NK-92 treated with Interleukin-12 subunit alpha and Interleukin-12 subunit beta, amount 100 ng/mL, for 24 hours (cell line): ENCODE data around the gene TMEM198.

Source experiments
- DNase-seq: peaks from one replicate; lab custom pipeline; 2025; lab: John Stamatoyannopoulos, UW

TMEM198 gene

DNA sequence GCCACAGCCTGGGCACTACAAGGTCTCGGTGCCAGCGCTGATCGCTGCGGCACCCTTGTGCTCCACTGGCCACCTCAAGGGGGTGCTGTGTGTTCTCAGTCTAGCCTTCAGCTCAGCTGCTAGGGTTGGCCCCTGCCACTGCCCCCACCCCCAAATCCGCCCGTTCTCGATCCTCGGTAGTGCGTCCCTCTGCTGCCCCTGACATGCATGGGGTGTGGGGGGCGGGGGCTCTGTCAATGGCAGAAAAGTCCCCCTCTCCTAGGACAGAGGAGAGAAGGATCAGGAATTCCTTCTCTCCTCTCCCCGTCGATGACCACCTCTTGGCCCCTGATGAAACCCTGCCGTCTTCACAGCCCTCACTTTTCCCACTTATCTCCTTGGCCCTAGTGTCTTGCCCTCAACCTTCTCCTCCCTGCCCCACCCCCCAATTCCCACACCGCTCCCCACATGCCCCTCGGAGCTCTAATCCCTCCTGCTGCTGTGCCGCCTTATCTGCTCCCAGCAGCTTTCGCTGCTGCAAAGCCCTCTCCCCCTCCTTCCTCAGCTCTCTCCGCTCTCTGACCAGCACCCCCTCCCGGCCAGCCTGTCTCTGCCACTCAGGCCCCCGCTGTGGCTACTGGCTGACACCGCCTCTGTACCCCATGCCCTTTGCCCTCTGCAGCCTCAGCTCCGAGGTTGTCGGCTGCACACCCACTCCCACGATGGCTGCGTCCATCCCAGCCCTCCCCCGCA is 33.9 kb upstream of the TMEM198 start:
- DNase-seq = no peak

DNA sequence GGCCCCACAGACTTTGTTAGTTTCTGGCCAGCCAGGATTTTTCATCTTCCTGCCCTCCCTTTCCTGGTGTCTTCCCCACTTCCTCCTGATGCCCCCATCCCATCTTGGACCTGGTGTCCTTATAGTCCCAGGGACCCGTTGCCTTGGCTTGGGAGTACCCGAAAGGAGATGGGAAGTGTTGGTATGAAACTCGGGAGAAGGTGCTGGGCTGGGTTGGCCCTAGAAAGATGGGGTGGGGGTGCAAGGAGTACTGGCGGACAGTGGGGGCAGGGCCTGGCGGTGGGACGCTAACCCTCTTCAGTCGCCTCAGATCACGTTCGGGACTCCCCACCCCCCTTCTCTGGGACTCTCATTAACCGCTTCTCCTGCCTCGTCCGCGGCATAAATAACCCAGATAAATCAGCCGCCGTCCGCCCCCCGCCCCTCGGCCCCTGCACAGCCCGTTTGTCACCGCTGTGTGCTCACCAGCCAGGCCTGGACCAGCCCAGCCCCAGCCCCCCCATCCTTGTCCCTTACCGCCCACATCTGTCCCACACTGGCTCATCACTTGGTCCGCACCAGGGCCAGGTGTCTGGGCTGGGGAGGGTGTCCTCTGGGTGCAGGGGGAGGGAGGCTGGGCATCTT is 33.2 kb upstream of the TMEM198 start:
- DNase-seq = no peak

DNA sequence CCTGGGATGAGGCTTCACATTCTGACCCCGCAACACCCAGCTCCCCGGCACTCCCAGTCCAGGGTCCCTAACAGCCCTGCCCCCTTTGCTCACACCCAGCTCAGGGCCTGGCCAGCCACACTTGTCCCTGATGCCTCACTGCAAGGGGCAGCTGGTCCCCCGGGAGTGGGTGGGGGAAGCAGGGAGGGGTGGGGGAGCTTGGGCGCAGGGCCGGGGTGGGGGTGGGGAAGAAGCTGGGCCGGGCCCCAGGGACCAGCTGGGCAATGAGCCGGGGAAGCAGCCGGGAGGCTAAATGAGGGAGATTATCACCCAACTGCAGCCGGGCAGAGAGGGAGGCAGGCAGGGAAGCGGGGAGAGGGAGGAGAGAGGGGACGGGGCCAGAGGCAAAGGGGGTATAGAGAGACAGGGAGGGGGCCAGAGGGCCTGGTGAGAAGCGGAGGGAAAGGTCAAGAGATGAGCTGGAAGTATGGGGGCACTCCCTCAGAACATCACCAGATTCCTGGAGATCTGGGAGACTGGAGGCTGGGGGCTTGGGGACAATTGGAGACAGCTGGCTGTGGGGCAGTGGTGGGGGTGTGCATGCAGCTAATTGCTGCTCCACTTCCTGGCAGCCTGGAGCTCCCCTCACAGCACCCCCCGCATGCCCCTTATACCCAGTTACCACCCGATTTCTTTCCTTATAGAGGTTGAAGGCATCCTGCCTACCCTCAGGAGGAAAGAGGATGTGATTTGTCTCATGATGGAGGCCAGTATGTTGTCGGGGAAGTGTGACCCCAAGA is 32.1 kb upstream of the TMEM198 start:
- DNase-seq = no peak

DNA sequence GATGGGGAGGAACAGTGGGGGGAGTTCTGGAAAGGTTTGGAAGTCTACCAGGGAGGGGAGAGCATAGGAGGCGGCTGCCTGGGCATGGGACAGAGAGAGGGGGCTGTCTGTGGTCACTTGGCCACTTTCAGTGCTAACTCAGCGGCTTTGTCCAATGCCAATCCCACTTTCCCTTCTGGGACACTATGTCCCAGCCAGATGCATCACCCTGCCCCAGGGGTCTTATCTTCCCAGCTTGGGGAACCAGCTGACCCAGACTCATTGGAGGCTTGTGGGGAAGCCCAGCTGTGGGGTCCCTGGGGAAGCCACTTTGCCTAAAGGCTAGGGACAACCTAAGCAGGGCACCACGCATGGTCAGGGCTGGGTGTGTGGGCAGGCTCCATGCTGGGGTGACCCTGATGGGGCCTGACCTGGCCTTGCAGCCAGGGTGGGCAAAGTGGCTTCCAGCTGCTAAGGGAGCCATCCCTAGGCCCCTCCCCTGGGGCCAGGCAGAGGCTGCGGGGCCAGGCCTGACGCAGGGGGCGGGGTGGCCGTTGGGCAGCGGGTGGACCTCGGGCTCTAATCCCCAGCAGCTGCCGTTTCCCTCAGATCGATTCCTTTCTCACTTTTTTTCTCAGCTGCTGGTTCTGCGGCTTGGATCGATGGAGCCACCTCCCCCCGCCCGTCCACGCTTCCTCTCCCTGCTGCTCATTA is 31.2 kb upstream of the TMEM198 start:
- DNase-seq = no peak

DNA sequence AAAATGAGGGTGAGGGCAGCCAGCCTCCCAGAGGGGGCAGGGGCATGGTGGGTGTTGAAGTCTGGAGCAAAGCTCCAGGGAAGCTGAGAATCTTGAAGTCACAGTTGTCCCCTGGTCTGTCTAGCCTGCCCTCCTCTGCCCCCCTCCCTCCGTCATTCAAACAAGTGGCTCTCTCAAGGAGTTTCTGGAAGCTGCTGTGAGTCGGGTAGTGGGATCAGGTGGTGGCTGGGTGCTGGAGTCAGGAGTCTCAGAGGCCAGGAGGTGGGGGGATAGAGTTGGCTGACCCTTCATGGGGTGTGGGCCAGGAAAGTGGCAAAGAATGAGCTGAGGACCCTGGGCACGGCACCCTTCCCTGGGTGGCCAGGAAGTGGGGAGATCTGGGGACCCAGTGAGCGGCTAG is 30.0 kb upstream of the TMEM198 start:
- DNase-seq = no peak

DNA sequence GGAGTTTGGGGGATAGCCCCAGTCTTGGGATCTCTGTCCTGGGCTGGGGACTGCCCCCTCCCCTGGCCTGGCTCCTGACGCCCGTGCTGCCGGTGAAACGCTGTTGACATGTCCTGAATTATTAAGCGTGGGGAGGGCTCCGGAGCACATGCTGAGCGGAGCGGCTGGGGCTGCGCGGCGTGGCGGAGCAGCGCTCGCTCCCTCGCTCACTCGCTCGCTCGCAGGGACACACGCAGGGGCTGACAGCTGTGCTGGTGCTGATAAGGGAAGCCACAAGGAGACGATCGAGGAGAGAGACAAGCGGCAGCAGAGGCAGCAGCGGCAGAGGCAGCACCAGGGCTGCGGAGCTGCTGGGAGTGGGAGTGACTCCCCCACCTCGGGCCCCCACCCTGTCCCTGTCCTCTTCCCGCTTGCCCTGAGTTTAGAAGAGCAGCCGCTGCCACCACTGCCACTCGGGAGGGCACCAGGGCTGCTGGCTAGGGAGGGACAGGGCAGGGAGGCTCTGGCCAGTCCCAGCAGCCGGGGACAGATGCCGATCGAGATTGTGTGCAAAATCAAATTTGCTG is 29.5 kb upstream of the TMEM198 start, which contains the start of gene ASIC4:
Gene ASIC4, plus strand, starts transcription at position 287 of the 566 bp plus-strand sequence. Its CDS starts 243 bp downstream, at position 530.
- no peak for DNase-seq

DNA sequence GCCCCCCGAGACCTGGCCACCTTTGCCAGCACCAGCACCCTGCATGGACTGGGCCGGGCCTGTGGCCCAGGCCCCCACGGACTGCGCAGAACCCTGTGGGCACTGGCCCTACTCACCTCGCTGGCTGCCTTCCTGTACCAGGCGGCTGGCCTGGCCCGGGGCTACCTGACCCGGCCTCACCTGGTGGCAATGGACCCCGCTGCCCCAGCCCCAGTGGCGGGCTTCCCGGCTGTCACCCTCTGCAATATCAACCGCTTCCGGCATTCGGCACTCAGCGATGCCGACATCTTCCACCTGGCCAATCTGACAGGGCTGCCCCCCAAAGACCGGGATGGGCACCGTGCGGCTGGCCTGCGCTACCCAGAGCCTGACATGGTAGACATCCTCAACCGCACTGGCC is 29.0 kb upstream of the TMEM198 start:
- DNase-seq = no peak

DNA sequence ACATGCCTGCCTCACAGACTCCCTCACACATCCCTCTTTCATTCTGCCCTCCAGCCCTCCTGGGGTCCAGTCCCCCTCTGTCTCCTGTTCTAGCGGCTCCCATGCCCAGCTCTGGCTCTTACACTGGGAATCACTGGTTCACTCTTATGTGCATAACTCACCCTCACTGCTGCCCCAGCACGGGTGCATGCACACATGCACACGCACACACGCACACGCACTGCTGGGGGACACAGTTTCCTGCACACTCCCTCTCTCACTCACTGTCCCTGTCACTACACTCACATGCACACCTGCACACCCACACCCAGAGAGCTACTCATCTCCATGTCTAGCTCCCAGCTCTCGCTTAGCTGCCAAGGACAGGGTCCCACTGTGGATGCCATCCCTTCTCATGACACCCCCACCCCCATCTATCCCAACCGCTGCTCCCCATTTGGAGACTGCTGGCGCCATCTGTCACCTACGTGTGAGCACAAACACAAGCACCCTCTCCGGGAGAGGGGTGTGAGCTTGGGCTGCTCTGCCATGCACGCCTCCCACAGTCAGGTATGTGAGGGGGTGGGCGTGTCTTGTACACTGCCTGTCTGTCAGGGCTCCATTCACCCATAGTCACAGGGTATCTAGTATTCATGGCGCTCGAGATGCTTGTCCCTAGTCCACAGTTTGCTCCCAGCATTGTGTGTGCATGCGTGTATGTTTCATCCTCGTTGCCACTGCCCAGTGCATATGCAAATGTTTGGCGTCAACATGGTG is 27.8 kb upstream of the TMEM198 start:
- no peak for DNase-seq

DNA sequence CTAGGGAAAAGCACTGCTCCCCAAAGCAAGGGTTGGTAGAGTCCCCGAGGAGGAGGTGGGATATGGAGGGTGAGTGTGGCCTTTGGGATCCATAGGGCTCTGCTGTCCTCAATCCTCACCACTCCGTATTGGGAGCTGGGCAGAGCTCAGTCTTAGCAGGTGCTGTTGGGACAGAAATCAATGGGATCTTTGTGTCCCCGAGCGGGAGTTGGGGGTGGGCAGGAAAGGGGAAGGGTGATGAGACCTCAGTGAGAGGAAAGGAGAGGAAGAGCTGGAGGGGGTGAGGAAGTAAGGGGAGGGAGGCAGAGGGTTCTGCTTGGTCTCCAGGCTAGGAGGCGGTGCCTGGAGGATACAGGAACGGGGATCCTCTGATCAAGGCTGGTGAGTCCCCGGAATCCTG is 26.9 kb upstream of the TMEM198 start:
- DNase-seq = no peak

DNA sequence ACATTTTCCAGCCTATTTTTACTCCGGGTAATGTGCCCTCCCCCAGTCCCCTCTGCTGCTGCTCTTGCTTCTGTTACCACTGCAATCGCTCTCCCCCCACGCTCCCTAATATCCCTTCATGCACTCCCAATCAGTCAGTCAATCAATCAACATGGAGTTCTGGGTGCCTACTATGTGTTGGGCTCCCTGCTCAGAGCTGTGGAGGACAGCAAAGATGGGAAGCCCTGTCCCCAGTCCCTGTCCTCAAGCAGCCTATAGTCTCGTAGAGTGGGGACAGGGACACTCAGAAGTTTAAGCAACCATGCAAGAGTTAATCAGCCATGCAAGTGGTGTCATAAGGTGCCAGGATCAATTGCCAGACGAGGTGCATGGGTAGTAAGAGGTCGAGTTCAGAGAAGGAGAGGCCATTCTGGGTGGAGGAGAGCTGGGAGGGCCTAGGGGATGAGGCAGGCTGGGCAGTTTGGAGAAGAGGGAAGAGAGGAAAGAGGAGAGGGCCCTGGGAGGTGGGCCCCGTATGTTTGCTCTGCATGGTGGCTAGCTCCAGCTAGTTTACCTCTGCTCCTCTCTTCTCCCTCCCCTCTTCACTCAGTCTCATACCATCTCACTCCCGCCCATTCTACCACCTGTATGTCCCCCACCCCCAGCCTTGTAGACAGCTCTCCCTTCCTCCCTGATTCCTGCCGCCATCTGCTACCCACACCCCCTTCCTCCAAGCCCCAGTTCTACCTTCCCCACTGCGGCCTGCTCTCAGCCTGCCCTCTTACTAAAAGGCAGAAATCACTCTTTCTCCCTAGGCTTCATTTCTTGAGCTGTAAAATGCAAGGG is 25.7 kb upstream of the TMEM198 start:
- no peak for DNase-seq

DNA sequence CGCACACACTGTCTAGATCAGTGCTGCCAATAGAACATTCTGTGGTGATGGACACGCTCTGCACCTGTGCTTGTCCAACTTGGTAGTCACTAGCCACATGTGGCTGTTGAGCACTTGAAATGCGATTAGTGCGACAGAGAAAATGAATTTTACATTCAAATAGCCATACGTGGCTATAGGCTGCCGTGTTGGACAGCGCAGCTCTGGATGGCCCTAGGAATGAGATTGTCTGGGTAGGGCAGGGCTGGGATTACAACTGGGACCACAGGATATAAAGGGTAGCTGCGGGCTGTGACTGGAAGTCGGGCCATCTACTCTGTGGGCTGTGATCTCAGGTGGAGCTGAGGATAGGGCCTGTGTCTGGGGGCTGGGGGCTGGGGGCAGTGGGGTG is 24.3 kb upstream of the TMEM198 start:
- DNase-seq = no peak

DNA sequence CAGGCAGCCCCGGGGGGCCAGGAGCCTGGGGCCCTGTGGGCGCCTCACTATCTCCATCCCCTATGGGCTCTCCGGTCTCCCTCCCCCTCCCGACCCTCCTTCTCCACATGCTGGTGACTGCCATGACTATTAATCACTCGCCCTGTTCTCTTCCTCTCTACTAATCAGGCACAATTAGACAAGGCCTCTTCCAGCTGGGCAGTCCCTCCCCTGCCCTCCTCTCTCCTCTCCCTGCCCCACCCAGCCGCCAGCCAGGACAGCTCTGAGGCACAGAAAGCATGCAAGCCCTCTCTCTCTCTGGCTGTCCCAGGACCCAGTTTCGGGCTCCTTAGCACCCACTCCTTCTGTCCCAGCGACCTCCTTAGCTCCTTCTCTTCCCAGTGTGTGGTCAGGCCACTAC is 23.7 kb upstream of the TMEM198 start:
- DNase-seq = no peak

DNA sequence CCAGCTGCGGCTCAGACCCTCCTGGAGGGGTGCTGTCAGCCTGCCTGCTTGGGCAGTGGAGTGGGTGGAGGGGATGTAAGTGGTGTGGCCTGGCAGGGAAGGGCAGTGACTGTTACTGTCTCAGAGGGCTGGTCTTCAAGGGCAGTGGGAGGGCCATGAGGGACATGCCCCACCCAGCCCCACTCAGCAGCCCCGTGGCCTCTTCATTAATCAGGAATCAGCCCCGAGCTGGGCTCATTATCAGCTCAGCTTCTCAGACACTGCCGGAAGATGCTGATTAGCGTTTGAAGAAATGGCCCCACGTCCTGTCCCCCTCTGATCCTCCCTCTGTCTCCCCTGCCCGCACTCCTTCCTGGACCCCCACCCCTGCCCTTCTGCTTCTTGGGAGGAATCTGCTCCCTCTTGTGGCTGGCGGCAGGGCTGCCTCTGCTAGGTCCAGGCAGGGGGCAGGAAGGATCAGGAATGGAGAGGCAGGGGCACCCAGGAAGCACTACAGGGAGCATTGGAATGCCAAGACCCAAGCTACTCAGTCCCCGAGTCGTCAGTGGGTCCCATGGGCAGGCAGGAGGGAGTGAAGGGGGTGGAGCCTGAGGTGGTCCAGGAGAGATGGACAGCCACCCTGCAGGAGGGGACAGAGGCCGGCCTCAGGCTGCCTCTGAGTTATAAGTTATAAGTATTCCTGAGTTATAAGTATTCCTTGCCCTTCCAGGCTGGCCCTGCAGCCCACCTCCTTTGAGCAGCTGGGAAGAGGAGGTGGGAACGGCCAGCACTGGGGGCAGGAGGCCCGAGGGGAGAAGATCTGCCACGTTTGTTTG is 22.6 kb upstream of the TMEM198 start:
- no peak for DNase-seq

DNA sequence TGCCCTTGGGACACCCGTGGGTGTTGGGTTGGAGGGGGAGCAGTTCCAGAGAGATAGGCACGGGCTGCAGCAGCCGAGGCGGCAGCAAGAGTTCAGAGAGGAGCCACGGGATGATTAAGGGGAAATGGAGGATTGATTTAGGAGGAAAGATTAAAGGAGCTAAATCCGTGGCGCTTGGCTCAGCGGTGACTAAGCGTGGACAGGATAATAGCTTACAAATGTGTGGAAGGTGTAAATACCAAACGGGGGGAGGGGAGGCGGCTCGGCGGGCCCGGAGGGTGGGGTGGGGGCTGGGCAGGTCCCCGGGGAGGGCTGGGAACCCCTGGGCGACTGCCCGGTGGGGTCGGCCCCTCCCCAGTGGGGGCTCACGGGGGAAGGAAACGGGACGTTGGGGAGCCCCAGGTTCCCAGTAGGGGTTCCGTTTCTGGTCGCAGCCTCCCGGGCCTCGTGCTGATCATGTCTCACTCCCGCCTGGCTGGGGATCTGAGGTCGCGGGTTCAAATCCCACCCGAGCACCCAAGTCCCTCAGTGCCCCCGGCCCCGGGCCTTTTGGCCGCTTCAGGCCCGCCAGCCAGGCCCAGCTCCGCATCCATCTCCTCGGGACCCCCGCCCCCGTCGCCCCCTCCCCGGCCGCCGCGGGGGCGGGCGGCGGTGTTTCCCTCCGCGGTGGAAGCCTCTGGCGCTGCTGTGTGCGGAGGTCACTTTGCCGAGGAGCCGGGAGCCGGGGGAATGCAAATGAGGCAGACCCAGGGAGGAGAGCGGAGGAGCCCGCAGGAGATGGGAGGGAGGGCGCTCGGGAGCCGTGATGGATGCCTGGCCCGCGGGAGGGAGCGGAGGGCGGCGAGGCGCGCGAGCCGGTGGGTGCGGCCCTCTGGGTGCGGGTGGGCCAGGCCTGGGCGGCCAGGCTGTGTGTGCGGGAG is 21.5 kb upstream of the TMEM198 start:
- DNase-seq = no peak

DNA sequence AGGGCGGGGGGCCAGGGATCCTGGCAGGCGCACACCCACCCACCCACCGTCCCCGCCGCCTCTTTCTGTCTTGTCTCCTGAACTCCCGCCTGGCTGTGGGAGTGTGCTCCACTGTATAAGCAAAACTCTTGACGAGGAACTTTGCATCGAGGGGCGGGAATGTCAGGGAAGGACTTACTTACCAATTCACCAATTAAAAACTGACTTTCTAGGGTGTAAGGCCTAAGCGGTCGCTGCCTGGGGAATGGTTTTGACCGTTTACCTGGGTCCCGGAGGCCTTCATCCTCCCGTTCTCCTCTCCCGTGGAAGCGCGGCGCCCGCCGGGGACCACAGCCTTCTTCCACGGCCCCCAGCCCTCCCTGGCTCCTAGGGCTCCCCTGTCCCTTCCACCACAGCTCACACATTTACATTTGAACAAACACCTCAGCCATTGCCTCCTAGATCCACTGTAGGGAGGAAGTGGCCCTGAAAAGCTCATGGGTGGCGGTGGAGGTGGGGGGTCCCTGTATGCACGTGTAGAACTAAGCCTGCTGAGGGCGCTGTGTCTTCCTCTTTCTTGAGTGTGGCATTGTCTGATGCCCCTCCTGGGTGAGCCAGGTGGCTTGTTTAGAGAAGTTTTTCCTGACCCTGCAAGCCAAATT is 20.7 kb upstream of the TMEM198 start:
- no peak for DNase-seq

DNA sequence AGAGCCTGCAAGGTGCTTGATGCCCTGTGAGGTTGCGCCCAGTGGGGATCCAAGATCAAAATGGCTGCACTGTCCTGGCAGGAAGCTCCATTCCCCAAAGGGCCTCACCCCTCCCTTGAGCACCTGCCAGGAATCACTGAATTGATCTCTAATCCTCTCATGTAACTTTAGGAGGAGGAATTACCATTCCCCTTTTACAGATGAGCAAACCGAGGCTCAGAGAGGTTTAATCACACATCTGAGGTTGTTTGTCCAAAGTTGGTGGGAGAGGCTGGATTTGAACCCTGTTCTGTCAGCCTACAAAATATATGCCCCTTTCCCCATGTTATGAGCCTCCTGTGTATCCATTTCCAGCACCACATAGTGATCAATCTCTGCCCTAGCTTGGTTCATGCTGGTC is 19.0 kb upstream of the TMEM198 start:
- DNase-seq = no peak

DNA sequence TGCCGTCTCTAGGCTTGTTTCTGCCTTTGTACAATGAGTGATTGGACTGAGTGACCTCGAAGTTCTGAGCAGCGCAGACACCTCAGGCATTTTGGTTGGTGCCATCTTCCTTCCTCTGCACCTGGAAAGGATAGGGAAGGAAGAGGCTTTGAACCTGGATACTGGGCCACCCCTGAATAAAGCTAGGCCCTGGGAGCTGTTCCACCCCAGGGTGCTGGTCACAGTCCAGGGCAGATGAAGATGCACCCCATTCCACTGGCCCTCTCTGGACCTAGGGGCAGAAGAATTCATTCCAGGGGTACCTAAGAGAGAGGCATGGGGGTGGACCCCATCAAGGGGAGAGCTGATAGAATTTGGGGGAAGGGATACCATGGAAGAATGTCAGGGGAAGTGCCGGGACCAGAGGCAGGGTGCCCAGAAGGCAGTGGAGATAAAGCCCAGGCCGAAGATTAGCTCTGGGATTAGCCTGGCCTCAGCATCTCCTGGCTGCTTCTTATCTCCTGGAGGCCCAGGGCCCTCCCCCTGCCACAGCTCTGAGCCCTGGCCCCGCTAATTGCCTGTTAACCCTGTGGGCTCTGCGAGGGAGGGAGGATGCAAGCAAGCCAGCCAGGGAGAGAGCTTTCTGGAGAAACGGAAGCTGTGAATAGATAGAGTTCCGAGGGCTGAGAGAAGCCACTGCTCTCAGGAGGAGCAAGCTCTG is 18.1 kb upstream of the TMEM198 start:
- no peak for DNase-seq
